HEK293 (cell line): ENCODE results near the gene PRELID3B.

Experiments
- CTCF ChIP-seq: fragments of 450-650 bp; formaldehyde crosslinking; IDR thresholded peaks from 2 replicates; pipeline ENCODE4 v1.5.1; 2016; ENCODE audit warnings: missing biosample characterization, missing genetic modification characterization
- SP2 ChIP-seq: fragments of 450-650 bp; formaldehyde crosslinking; IDR thresholded peaks from 2 replicates; pipeline ENCODE4 v1.5.1; 2016; ENCODE audit warnings: missing biosample characterization, missing genetic modification characterization
- ZNF174 ChIP-seq: fragments of 450-650 bp; formaldehyde crosslinking; IDR thresholded peaks from 2 replicates; pipeline ENCODE4 v1.5.0; 2017; ENCODE audit warnings: missing biosample characterization, mild to moderate bottlenecking, missing genetic modification characterization
- ZNF521 ChIP-seq: fragments of 450-650 bp; formaldehyde crosslinking; IDR thresholded peaks from 2 replicates; pipeline ENCODE4 v1.5.1; 2017; ENCODE audit warnings: missing biosample characterization, mild to moderate bottlenecking, missing genetic modification characterization
- ZNF549 ChIP-seq: fragments of 450-650 bp; IDR thresholded peaks from 2 replicates; pipeline ENCODE4 v1.5.1; 2018; ENCODE audit warnings: missing biosample characterization, missing genetic modification characterization, mild to moderate bottlenecking, inconsistent platforms, moderate library complexity
- TF ChIP-seq, protein P1 (sequence below): fragments of 450-650 bp; formaldehyde crosslinking; IDR thresholded peaks from 2 replicates; pipeline ENCODE4 v1.5.1; 2017; ENCODE audit warnings: missing biosample characterization, missing genetic modification characterization

DNA sequence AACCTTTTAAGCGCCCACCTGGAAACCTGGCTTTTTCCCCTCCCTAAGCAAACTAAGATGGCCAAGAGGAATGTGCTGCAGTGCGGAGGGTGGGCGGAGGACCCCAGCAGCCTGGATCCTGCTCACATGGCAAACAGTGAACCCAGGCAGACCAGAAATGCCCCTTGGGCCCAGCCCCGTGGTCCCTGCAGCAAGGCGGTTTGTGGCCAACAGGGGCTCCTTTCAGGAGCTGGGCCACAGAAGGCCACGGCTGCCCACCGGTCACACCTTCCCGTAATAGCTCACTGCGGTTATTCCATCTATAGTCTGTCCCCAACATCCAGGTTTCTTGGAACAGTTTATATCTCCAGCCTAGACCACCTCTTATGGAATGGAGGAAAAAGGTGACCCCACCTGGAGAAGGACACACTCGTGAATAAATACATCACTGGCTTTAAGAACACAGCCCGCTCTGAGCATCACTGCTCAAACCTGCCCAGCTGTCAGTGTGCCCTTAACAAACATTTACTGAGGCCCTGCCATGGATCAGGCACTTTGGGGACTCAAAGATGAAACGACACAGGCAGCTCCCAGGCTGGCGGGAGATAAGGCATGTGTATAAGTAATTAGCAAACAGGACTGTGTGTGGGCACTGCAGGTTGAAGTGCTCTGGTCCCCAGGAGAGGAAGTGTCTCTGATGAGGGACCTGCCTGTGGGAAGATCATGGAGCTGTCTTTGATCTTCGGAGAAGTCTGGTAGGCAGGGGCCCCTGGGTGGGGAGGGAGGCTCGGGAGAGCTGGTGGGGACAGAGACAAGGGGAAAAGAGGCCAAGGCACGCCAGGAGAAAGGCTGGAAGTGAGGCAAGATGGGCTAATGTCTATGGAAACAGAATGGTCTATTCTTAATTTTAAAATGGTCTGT is 26.5 kb downstream of the PRELID3B start:
- TF ChIP-seq CTCF (tag by site-specific recombination): no peak
- TF ChIP-seq ZNF549 (tag by site-specific recombination): no peak
- no peak for TF ChIP-seq SP2 (tag by site-specific recombination)
- TF ChIP-seq ZNF174 (tag by site-specific recombination): no peak
- TF ChIP-seq, protein P1, sequence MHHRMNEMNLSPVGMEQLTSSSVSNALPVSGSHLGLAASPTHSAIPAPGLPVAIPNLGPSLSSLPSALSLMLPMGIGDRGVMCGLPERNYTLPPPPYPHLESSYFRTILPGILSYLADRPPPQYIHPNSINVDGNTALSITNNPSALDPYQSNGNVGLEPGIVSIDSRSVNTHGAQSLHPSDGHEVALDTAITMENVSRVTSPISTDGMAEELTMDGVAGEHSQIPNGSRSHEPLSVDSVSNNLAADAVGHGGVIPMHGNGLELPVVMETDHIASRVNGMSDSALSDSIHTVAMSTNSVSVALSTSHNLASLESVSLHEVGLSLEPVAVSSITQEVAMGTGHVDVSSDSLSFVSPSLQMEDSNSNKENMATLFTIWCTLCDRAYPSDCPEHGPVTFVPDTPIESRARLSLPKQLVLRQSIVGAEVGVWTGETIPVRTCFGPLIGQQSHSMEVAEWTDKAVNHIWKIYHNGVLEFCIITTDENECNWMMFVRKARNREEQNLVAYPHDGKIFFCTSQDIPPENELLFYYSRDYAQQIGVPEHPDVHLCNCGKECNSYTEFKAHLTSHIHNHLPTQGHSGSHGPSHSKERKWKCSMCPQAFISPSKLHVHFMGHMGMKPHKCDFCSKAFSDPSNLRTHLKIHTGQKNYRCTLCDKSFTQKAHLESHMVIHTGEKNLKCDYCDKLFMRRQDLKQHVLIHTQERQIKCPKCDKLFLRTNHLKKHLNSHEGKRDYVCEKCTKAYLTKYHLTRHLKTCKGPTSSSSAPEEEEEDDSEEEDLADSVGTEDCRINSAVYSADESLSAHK (tag by site-specific recombination): no peak
- TF ChIP-seq ZNF521 (tag by site-specific recombination): no peak
